ENCODE measurements around the gene UCHL3.

GRCh38 chr13:75596657-75597182 lies 47.1 kb downstream of the UCHL3 start:
- TF ChIP-seq CTCF (IDR thresholded peaks at IDR 0.05) = no peak
- no peak for TF ChIP-seq POLR2A (IDR thresholded peaks at IDR 0.05)

Data from prostate gland (tissue), 2 donors.